DOHH2 (cell line): ENCODE measurements around the gene ZNF341.

Experiments used
- H3F3A ChIP-seq: fragments of 200-600 bp; sonication (generic), shearing (Covaris generic); 2 replicates; pipeline ENCODE4 v1.6.0; 2016; ENCODE audit warnings: antibody characterized with exemption, mild to moderate bottlenecking; ENCODE audit not compliant: control insufficient read depth, insufficient read depth
- H3K27ac ChIP-seq: fragments of 200-600 bp; sonication (generic); 2 replicates; pipeline ENCODE4 v1.5.1; 2014; ENCODE audit warnings: low read depth, mild to moderate bottlenecking, low read length, moderate library complexity
- H3K27me3 ChIP-seq: fragments of 200-600 bp; sonication (generic); 2 replicates; pipeline ENCODE4 v1.6.1; 2014; ENCODE audit warnings: mild to moderate bottlenecking, low read length, mixed read lengths; ENCODE audit not compliant: control insufficient read depth
- H3K36me3 ChIP-seq: fragments of 200-600 bp; sonication (generic); 2 replicates; pipeline ENCODE4 v1.6.1; 2014; ENCODE audit warnings: mild to moderate bottlenecking, low read length, moderate library complexity, mixed read lengths; ENCODE audit not compliant: control insufficient read depth
- H3K4me1 ChIP-seq: fragments of 200-600 bp; sonication (generic); 2 replicates; pipeline ENCODE4 v1.6.1; 2014; ENCODE audit warnings: mild to moderate bottlenecking, low read length, mixed read lengths; ENCODE audit not compliant: control insufficient read depth
- H3K4me2 ChIP-seq: fragments of 200-600 bp; sonication (generic); 2 replicates; pipeline ENCODE4 v1.6.0; 2014; ENCODE audit warnings: mild to moderate bottlenecking, low read length, moderate library complexity
- H3K4me3 ChIP-seq: fragments of 200-600 bp; sonication (generic); 2 replicates; pipeline ENCODE4 v1.5.1; 2014; ENCODE audit warnings: mild to moderate bottlenecking, low read length, mixed read lengths
- H3K79me2 ChIP-seq: fragments of 200-600 bp; sonication (generic); 2 replicates; pipeline ENCODE4 v1.6.1; 2014; ENCODE audit warnings: mild to moderate bottlenecking, low read length, mixed read lengths; ENCODE audit not compliant: control insufficient read depth
- H3K9me2 ChIP-seq: fragments of 200-600 bp; sonication (generic); replicated peaks from 2 replicates; pipeline ENCODE4 v1.6.1; 2014; ENCODE audit warnings: mild to moderate bottlenecking, low read length, mixed read lengths; ENCODE audit not compliant: control insufficient read depth
- H3K9me3 ChIP-seq: fragments of 200-600 bp; sonication (generic); 2 replicates; pipeline ENCODE4 v1.6.1; 2014; ENCODE audit warnings: antibody characterized with exemption, low read length, mixed read lengths; ENCODE audit not compliant: control insufficient read depth, insufficient read depth
- H4K20me1 ChIP-seq: fragments of 200-600 bp; sonication (generic); 2 replicates; pipeline ENCODE4 v1.6.0; 2014; ENCODE audit warnings: low read depth, mild to moderate bottlenecking, antibody characterized with exemption, low read length, moderate library complexity; ENCODE audit not compliant: control insufficient read depth, insufficient read depth
- CTCF ChIP-seq: fragments of 200-600 bp; sonication (generic); IDR thresholded peaks from one replicate; pipeline ENCODE4 v1.5.1; 2014; ENCODE audit warnings: antibody characterized with exemption, mild to moderate bottlenecking, low read depth, low read length; ENCODE audit not compliant: poor library complexity, severe bottlenecking
- EZH2phosphoT487 ChIP-seq: fragments of 200-600 bp; sonication (generic); IDR thresholded peaks from 2 replicates; pipeline ENCODE4 v1.6.1; 2017; ENCODE audit warnings: borderline replicate concordance, mild to moderate bottlenecking, antibody characterized with exemption, low read length, moderate library complexity, mixed read lengths

ZNF341 gene

GRCh38 chr20:33787253-33787891 lies 55.6 kb downstream of the ZNF341 start:
- no peaks in the 10 kb centered on the region for H3K4me1 ChIP-seq

GRCh38 chr20:33788351-33789049 lies 56.7 kb downstream of the ZNF341 start:
- no peak for TF ChIP-seq CTCF
- TF ChIP-seq EZH2phosphoT487: no peak
- Histone ChIP-seq H3K4me3 (no peak overlapping the region), H3K36me3 (no peaks in the 10 kb centered on the region), H3K4me1 (no peaks in the 10 kb centered on the region), H3K79me2 (no peaks in the 10 kb centered on the region), H3K4me2 (no peak overlapping the region), H3K9me3 (no peaks in the 10 kb centered on the region), H3K27me3 (no peaks in the 10 kb centered on the region), H3K27ac (no peak overlapping the region), H3K9me2 (no peaks in the 10 kb centered on the region), H3F3A (no peaks in the 10 kb centered on the region), H4K20me1 (no peaks in the 10 kb centered on the region)

More at GRCh38 chr20:33787253-33787891, 55.6 kb downstream of the ZNF341 start:
- Histone ChIP-seq H3K27ac (no peak overlapping the region), H3K9me2 (no peaks in the 10 kb centered on the region), H3K27me3 (no peaks in the 10 kb centered on the region), H3K79me2 (no peaks in the 10 kb centered on the region), H4K20me1 (no peaks in the 10 kb centered on the region), H3K4me2 (no peak overlapping the region), H3F3A (no peaks in the 10 kb centered on the region), H3K9me3 (no peaks in the 10 kb centered on the region), H3K4me3 (no peak overlapping the region), H3K36me3 (no peaks in the 10 kb centered on the region)
- TF ChIP-seq EZH2phosphoT487 (no peak), CTCF (no peak)

GRCh38 chr20:33789109-33789857 lies 57.5 kb downstream of the ZNF341 start:
- H3K27me3 ChIP-seq: no peaks in the 10 kb centered on the region
- H3K9me3 ChIP-seq: no peaks in the 10 kb centered on the region
- no peaks in the 10 kb centered on the region for H3K9me2 ChIP-seq
- no peaks in the 10 kb centered on the region for H3K36me3 ChIP-seq
- H4K20me1 ChIP-seq: no peaks in the 10 kb centered on the region
- no peaks in the 10 kb centered on the region for H3K4me1 ChIP-seq
- TF ChIP-seq CTCF: no peak
- no peak for TF ChIP-seq EZH2phosphoT487
- H3K27ac ChIP-seq: no peak overlapping the region
- H3K79me2 ChIP-seq: no peaks in the 10 kb centered on the region
- no peak overlapping the region for H3K4me3 ChIP-seq
- H3F3A ChIP-seq: no peaks in the 10 kb centered on the region
- no peak overlapping the region for H3K4me2 ChIP-seq
